Ishikawa (cell line): ENCODE data around the gene TRAIP.

Experiments
- CEBPB ChIP-seq: IDR thresholded peaks from 2 replicates; pipeline ENCODE4 v1.6.1; 2012
- EP300 ChIP-seq: IDR thresholded peaks from 2 replicates; pipeline ENCODE4 v1.6.1; 2012; ENCODE audit warnings: borderline replicate concordance
- MAX ChIP-seq: IDR thresholded peaks from 2 replicates; pipeline ENCODE4 v1.6.1; 2012
- TF ChIP-seq, protein P1 (sequence below): IDR thresholded peaks from 2 replicates; pipeline ENCODE4 v1.6.1; 2012
- TF ChIP-seq, protein P2 (sequence below): IDR thresholded peaks from 2 replicates; pipeline ENCODE4 v1.6.1; 2012; ENCODE audit warnings: low read depth, mild to moderate bottlenecking

DNA sequence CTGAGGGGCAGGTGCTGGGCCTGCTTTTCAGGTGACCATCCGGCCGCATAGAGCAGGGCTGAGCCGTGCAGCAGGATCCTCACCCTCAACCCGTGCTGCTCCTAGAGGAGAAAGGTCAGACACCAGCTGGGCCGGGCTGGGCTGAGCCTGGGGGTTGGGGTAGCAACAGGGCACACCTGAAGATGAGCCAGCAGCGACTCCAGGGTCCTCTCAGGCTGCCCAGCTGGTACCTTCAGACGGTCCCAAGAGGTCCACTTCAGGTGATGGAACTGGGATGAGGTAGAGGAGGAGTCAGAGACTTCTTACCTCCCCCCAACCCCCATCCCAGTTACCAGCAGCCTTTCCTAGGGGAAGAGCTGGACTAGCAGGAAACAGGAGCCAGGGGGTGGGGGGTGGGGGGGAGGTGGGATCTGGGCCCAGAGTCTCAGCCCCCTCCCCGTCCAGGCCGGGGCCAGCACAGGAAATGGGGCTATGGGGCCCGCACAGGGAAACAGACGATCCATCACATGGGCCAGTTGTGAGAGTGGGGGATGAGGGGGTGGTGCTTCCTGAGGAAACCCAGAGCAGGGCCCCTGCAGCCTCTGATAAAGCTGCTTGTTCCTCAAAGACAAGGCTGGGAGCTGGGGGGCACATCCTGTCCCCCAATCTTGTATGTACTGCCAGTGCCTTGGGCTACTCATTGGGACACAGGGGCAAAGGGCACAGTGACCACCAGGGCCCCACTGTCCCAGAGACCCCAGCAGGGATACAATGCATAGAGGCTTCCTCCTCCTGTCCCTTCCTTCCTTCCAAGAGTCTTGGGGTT, 50.3 kb downstream of the TRAIP start:
- TF ChIP-seq EP300 = no peak
- TF ChIP-seq CEBPB = no peak
- TF ChIP-seq, protein P1, sequence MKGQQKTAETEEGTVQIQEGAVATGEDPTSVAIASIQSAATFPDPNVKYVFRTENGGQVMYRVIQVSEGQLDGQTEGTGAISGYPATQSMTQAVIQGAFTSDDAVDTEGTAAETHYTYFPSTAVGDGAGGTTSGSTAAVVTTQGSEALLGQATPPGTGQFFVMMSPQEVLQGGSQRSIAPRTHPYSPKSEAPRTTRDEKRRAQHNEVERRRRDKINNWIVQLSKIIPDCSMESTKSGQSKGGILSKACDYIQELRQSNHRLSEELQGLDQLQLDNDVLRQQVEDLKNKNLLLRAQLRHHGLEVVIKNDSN = no peak
- TF ChIP-seq, protein P2, sequence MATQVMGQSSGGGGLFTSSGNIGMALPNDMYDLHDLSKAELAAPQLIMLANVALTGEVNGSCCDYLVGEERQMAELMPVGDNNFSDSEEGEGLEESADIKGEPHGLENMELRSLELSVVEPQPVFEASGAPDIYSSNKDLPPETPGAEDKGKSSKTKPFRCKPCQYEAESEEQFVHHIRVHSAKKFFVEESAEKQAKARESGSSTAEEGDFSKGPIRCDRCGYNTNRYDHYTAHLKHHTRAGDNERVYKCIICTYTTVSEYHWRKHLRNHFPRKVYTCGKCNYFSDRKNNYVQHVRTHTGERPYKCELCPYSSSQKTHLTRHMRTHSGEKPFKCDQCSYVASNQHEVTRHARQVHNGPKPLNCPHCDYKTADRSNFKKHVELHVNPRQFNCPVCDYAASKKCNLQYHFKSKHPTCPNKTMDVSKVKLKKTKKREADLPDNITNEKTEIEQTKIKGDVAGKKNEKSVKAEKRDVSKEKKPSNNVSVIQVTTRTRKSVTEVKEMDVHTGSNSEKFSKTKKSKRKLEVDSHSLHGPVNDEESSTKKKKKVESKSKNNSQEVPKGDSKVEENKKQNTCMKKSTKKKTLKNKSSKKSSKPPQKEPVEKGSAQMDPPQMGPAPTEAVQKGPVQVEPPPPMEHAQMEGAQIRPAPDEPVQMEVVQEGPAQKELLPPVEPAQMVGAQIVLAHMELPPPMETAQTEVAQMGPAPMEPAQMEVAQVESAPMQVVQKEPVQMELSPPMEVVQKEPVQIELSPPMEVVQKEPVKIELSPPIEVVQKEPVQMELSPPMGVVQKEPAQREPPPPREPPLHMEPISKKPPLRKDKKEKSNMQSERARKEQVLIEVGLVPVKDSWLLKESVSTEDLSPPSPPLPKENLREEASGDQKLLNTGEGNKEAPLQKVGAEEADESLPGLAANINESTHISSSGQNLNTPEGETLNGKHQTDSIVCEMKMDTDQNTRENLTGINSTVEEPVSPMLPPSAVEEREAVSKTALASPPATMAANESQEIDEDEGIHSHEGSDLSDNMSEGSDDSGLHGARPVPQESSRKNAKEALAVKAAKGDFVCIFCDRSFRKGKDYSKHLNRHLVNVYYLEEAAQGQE = no peak
- TF ChIP-seq MAX = no peak
